Body of pancreas (tissue), 4 donors: ENCODE data around the gene STPG1.

Experiments
- POLR2A ChIP-seq, 3 donors: fragments of 450-650 bp; IDR thresholded peaks; one replicate each; pipeline ENCODE4 v1.6.1; 2016; ENCODE audit warnings: antibody characterized with exemption in 3 of 3, mild to moderate bottlenecking in 2 of 3
- TF ChIP-seq, protein P1 (sequence below), 7 experiments: fragments of 450-650 bp in 4 of 7; fragments of 200-600 bp in 3 of 7; sonication (generic) in 3 of 7; IDR thresholded peaks; one replicate each; pipeline ENCODE4 v1.5.1; 2016 to 2019; ENCODE audit warnings: antibody characterized with exemption in 7 of 7

- TF ChIP-seq POLR2A (IDR thresholded peaks at IDR 0.05), result no peak
- TF ChIP-seq, protein P1, sequence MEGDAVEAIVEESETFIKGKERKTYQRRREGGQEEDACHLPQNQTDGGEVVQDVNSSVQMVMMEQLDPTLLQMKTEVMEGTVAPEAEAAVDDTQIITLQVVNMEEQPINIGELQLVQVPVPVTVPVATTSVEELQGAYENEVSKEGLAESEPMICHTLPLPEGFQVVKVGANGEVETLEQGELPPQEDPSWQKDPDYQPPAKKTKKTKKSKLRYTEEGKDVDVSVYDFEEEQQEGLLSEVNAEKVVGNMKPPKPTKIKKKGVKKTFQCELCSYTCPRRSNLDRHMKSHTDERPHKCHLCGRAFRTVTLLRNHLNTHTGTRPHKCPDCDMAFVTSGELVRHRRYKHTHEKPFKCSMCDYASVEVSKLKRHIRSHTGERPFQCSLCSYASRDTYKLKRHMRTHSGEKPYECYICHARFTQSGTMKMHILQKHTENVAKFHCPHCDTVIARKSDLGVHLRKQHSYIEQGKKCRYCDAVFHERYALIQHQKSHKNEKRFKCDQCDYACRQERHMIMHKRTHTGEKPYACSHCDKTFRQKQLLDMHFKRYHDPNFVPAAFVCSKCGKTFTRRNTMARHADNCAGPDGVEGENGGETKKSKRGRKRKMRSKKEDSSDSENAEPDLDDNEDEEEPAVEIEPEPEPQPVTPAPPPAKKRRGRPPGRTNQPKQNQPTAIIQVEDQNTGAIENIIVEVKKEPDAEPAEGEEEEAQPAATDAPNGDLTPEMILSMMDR (IDR thresholded peaks at IDR 0.05), result no peak
Measured at GRCh38 chr1:24438423-24438901, 24.9 kb upstream of the STPG1 start.
